ENCODE measurements around the gene HMGN2.

The HMGN2 gene

GRCh38 chr1:26472320-26472900, at the start of gene HMGN2:
Gene HMGN2, plus strand, starts transcription at chr1:26472440. Its CDS starts 173 bp downstream, at chr1:26472613.
- DNase-seq (ENCODE audit: low read depth): peak; percentile 87

GRCh38 chr1:26429721-26430120, 42.5 kb upstream of the HMGN2 start:
- no peak for DNase-seq (ENCODE audit: low read depth)

GRCh38 chr1:26431979-26432695, 40.1 kb upstream of the HMGN2 start, which contains the start of gene DHDDS:
Gene DHDDS, plus strand, starts transcription at chr1:26432321. Its CDS starts 625 bp downstream, at chr1:26432946.
- DNase-seq (ENCODE audit: low read depth): peak; percentile 98

GRCh38 chr1:26432793-26433192, 39.4 kb upstream of the HMGN2 start:
- DNase-seq (ENCODE audit: low read depth): no peak

GRCh38 chr1:26434161-26434752, 38.0 kb upstream of the HMGN2 start:
- DNase-seq (ENCODE audit: low read depth): no peak

GRCh38 chr1:26438041-26438440, 34.2 kb upstream of the HMGN2 start:
- DNase-seq (ENCODE audit: low read depth): no peak

GRCh38 chr1:26440259-26440658, 32.0 kb upstream of the HMGN2 start:
- DNase-seq (ENCODE audit: low read depth): no peak

- no peak for DNase-seq (ENCODE audit: low read depth)
These were observed 22.4 kb upstream of the HMGN2 start for GRCh38 chr1:26449868-26450267.

- no peak for DNase-seq (ENCODE audit: low read depth)
These were observed 21.3 kb upstream of the HMGN2 start for GRCh38 chr1:26450908-26451307.

- no peak for DNase-seq (ENCODE audit: low read depth)
These were observed 19.6 kb upstream of the HMGN2 start for GRCh38 chr1:26452459-26453183.

- DNase-seq (ENCODE audit: low read depth): no peak
These were observed 13.1 kb upstream of the HMGN2 start for GRCh38 chr1:26459148-26459547.

- DNase-seq (ENCODE audit: low read depth): no peak
These were observed 12.6 kb upstream of the HMGN2 start for GRCh38 chr1:26459573-26460031.

- DNase-seq (ENCODE audit: low read depth): no peak
These were observed 3.3 kb upstream of the HMGN2 start for GRCh38 chr1:26468911-26469310.

GRCh38 chr1:26469558-26469957, 2.7 kb upstream of the HMGN2 start:
- DNase-seq (ENCODE audit: low read depth): no peak

GRCh38 chr1:26470878-26471497, 1.3 kb upstream of the HMGN2 start:
- no peak for DNase-seq (ENCODE audit: low read depth)

- DNase-seq (ENCODE audit: low read depth): peak; percentile 4
These were observed 531 bp upstream of the HMGN2 start for GRCh38 chr1:26471498-26472319.

GRCh38 chr1:26472901-26473845, 933 bp downstream of the HMGN2 start:
- DNase-seq (ENCODE audit: low read depth): peak; percentile 94

- no peak for DNase-seq (ENCODE audit: low read depth)
These were observed 2.6 kb downstream of the HMGN2 start for GRCh38 chr1:26474818-26475217.

GRCh38 chr1:26475989-26476388, 3.7 kb downstream of the HMGN2 start:
- DNase-seq (ENCODE audit: low read depth): no peak

GRCh38 chr1:26476958-26477357, 4.7 kb downstream of the HMGN2 start:
- DNase-seq (ENCODE audit: low read depth): no peak

All from stimulated activated CD4-positive, alpha-beta T cell treated with anti-CD3 and anti-CD28 coated beads, Interleukin-2, amount 100 ng/mL, for 4 hours (primary cell).